Liver (tissue), 3 donors: ENCODE data around the gene CD96.

Experiments
- CTCF ChIP-seq: fragments of 150-350 bp; IDR thresholded peaks from 2 replicates; pipeline ENCODE4 v1.5.1; 2017; ENCODE audit warnings: improper control_type of control experiment, low read depth, low read length; ENCODE audit not compliant: missing input control
- EGR1 ChIP-seq, 2 donors: IDR thresholded peaks; 2 replicates each; pipeline ENCODE4 v1.6.1; 2016 to 2018; ENCODE audit warnings: antibody characterized with exemption in 2 of 2, low read depth in 2 of 2
- GABPA ChIP-seq, 2 donors: IDR thresholded peaks in 1 of 2; conservative IDR thresholded peaks in 1 of 2; 2 replicates each; pipeline ENCODE4 v1.6.1; 2016; ENCODE audit warnings: antibody characterized with exemption in 2 of 2, mild to moderate bottlenecking in 1 of 2, moderate library complexity in 1 of 2
- JUND ChIP-seq, 2 donors: IDR thresholded peaks; 2 replicates each; pipeline ENCODE4 v1.6.1; 2016; ENCODE audit warnings: antibody characterized with exemption in 2 of 2
- MAX ChIP-seq: IDR thresholded peaks from 2 replicates; pipeline ENCODE4 v1.6.1; 2016; ENCODE audit warnings: antibody characterized with exemption
- NR2F2 ChIP-seq: IDR thresholded peaks from 2 replicates; pipeline ENCODE4 v1.6.1; 2016; ENCODE audit warnings: antibody characterized with exemption
- RAD21 ChIP-seq, 2 donors: IDR thresholded peaks; 2 replicates each; pipeline ENCODE4 v1.6.1; 2016; ENCODE audit warnings: antibody characterized with exemption in 2 of 2, mild to moderate bottlenecking in 2 of 2
- RXRA ChIP-seq, 2 donors: IDR thresholded peaks; 2 replicates each; pipeline ENCODE4 v1.6.1; 2017 to 2018; ENCODE audit warnings: antibody characterized with exemption in 2 of 2, mild to moderate bottlenecking in 1 of 2
- SP1 ChIP-seq: IDR thresholded peaks from 2 replicates; pipeline ENCODE4 v1.6.1; 2018; ENCODE audit warnings: antibody characterized with exemption, mild to moderate bottlenecking
- TAF1 ChIP-seq: conservative IDR thresholded peaks from 2 replicates; pipeline ENCODE4 v1.6.1; 2016; ENCODE audit warnings: antibody characterized with exemption, mild to moderate bottlenecking
- YY1 ChIP-seq: IDR thresholded peaks from 2 replicates; pipeline ENCODE4 v1.6.1; 2016; ENCODE audit warnings: antibody characterized with exemption, mild to moderate bottlenecking
- donor health status: healthy.
- donor health status: healthy.

- TF ChIP-seq CTCF (no peak), NR2F2 (no peak), TAF1 (no peak), RAD21 (IDR thresholded peaks at IDR 0.05) (no peak), JUND (IDR thresholded peaks at IDR 0.05) (no peak), RXRA (IDR thresholded peaks at IDR 0.05) (no peak), MAX (no peak), EGR1 (IDR thresholded peaks at IDR 0.05; ENCODE audit: low read depth in 2 of 2) (no peak), SP1 (no peak), GABPA (IDR thresholded peaks at IDR 0.05 in 1 of 2, conservative IDR thresholded peaks at IDR 0.05 in 1 of 2) (no peak), YY1 (no peak)
These were observed 3.9 kb upstream of the CD96 start for GRCh38 chr3:111538111-111538510.
